HCT116 (cell line): ENCODE measurements around the gene SMTN. TPM values are rescaled to one million over a fixed set of nuclear protein-coding genes. Genes with fewer than 3 reads are reported as not detected.

Experiments
- ATAC-seq: fragments of 200-7000 bp; cut with Tn5 transposase; 2 replicates; pipeline ENCODE4 v1.9.1; 2020; ENCODE audit warnings: mild to moderate bottlenecking, moderate library complexity
- BruUV-seq: library from RNA; stranded (reverse); fragments of 400-500 nt; replicated peaks from 2 replicates; lab custom pipeline; 2021; lab: Mats Ljungman, UMichigan
- CTCF ChIA-PET: fragments of 300-600 bp; sonication (Branson Sonifier 250); formaldehyde crosslinking; loops from one replicate; lab custom pipeline; 2021; ENCODE audit warnings: antibody characterized with exemption; lab: Charles Lee
- POLR2A ChIA-PET: fragments of 300-600, 350-600 bp; sonication (Branson Sonifier 250); formaldehyde crosslinking; loops from one replicate; lab custom pipeline; 2021; ENCODE audit warnings: antibody characterized with exemption; lab: Charles Lee
- RAD21 ChIA-PET, 2 experiments: fragments of 300-600 bp; sonication (Branson Sonifier 250); formaldehyde crosslinking; loops; one replicate each; lab custom pipeline; 2023; ENCODE audit warnings: low total read pairs in 2 of 2; ENCODE audit not compliant: uncharacterized antibody in 2 of 2, unreplicated experiment in 2 of 2, low non-redundant PET in 1 of 2; lab: Charles Lee
- DNase-seq: peaks from one replicate; pipeline ENCODE4 v3.0.0-alpha.2; 2010; ENCODE audit warnings: low read depth, low spot score
- H2AFZ ChIP-seq: fragments of 200-600 bp; shearing (Covaris generic), sonication (generic); 2 replicates; pipeline ENCODE4 v1.6.1; 2017; ENCODE audit warnings: low read depth, mixed run types, mixed read lengths, antibody characterized with exemption, low read length; ENCODE audit not compliant: poor library complexity, severe bottlenecking
- H3K27ac ChIP-seq: 2 replicates; pipeline ENCODE4 v1.5.1; 2012; ENCODE audit warnings: low read depth, low read length
- H3K27me3 ChIP-seq: fragments of 200-600 bp; sonication (generic); 2 replicates; pipeline ENCODE4 v1.6.1; 2016; ENCODE audit warnings: mixed run types, low read length, mixed read lengths; ENCODE audit not compliant: insufficient read depth
- H3K36me3 ChIP-seq, 2 experiments: fragments of 200-500 bp in 1 of 2; fragments of 200-600 bp in 1 of 2; sonication (Bioruptor generic) in 1 of 2; sonication (generic) in 1 of 2; 2 replicates each; pipeline versions ENCODE4 v1.5.1 to v1.6.1; 2014 to 2016; ENCODE audit warnings: low read length in 2 of 2, inconsistent platforms in 1 of 2, mixed read lengths in 1 of 2, mixed run types in 1 of 2; ENCODE audit not compliant: insufficient read depth in 2 of 2, control insufficient read depth in 1 of 2
- H3K4me1 ChIP-seq, 2 experiments: fragments of 200-600 bp in 1 of 2; sonication (generic) in 1 of 2; 2 replicates each; pipeline versions ENCODE4 v1.5.1 to v1.6.1; 2012 to 2017; ENCODE audit warnings: low read length in 2 of 2, inconsistent platforms in 1 of 2, mild to moderate bottlenecking in 1 of 2, mixed read lengths in 1 of 2, mixed run types in 1 of 2, moderate library complexity in 1 of 2; ENCODE audit not compliant: insufficient read depth in 2 of 2, control insufficient read depth in 1 of 2
- H3K4me2 ChIP-seq: fragments of 200-600 bp; sonication (generic); 2 replicates; pipeline ENCODE4 v1.6.1; 2017; ENCODE audit warnings: mixed run types, low read length, mixed read lengths
- H3K4me3 ChIP-seq, 2 experiments: fragments of 200-600 bp in 1 of 2; sonication (generic) in 1 of 2; replicated peaks in 1 of 2; 2 replicates each; pipeline ENCODE4 v1.5.1; 2011 to 2016; ENCODE audit warnings: low read length in 2 of 2, control low read depth in 1 of 2, low read depth in 1 of 2, mild to moderate bottlenecking in 1 of 2, mixed read lengths in 1 of 2, mixed run types in 1 of 2
- H3K79me2 ChIP-seq: fragments of 200-600 bp; sonication (generic); 2 replicates; pipeline ENCODE4 v1.6.1; 2017; ENCODE audit warnings: mild to moderate bottlenecking, mixed run types, low read length, moderate library complexity, mixed read lengths; ENCODE audit not compliant: insufficient read depth
- H3K9ac ChIP-seq: fragments of 200-600 bp; sonication (generic); 2 replicates; pipeline ENCODE4 v1.6.1; 2016; ENCODE audit warnings: low read length, mixed read lengths
- H3K9me2 ChIP-seq: fragments of 200-600 bp; sonication (generic), shearing (Covaris generic); 2 replicates; pipeline ENCODE4 v1.6.1; 2017; ENCODE audit warnings: mixed run types, mild to moderate bottlenecking, moderate library complexity; ENCODE audit not compliant: insufficient read depth
- H3K9me3 ChIP-seq, 2 experiments: fragments of 200-500 bp in 1 of 2; fragments of 200-600 bp in 1 of 2; sonication (Bioruptor generic) in 1 of 2; sonication (generic) in 1 of 2; 2 replicates each; pipeline ENCODE4 v1.6.1; 2014 to 2017; ENCODE audit warnings: low read length in 2 of 2, mixed read lengths in 2 of 2, inconsistent platforms in 1 of 2, low read depth in 1 of 2, mild to moderate bottlenecking in 1 of 2, mixed run types in 1 of 2, moderate library complexity in 1 of 2; ENCODE audit not compliant: control insufficient read depth in 1 of 2, insufficient read depth in 1 of 2
- H4K20me1 ChIP-seq: fragments of 200-600 bp; sonication (generic), shearing (Covaris generic); 2 replicates; pipeline ENCODE4 v1.6.1; 2017; ENCODE audit warnings: mixed run types, mild to moderate bottlenecking, moderate library complexity; ENCODE audit not compliant: insufficient read depth
- CBX3 ChIP-seq: IDR thresholded peaks from 2 replicates; pipeline ENCODE4 v1.6.1; 2012; ENCODE audit warnings: low read depth
- ELF1 ChIP-seq: IDR thresholded peaks from 2 replicates; pipeline ENCODE4 v1.6.1; 2012; ENCODE audit warnings: low read depth, borderline replicate concordance
- EZH2phosphoT487 ChIP-seq: fragments of 200-600 bp; IDR thresholded peaks from 2 replicates; pipeline ENCODE4 v1.6.1; 2018; ENCODE audit warnings: antibody characterized with exemption, borderline replicate concordance
- JUND ChIP-seq: IDR thresholded peaks from 2 replicates; pipeline ENCODE4 v1.6.1; 2012
- POLR2AphosphoS5 ChIP-seq: IDR thresholded peaks from 2 replicates; pipeline ENCODE4 v1.6.1; 2011; ENCODE audit warnings: mild to moderate bottlenecking, low read depth, low read length, moderate library complexity
- SIN3A ChIP-seq: IDR thresholded peaks from 2 replicates; pipeline ENCODE4 v1.6.1; 2012; ENCODE audit warnings: low read depth
- SP1 ChIP-seq: IDR thresholded peaks from 2 replicates; pipeline ENCODE4 v1.6.1; 2012; ENCODE audit warnings: low read depth
- ZFX ChIP-seq: fragments of 450-650 bp; IDR thresholded peaks from 2 replicates; pipeline ENCODE4 v1.6.1; 2017
- ZNF274 ChIP-seq: fragments of 200-500 bp; sonication (Bioruptor generic); IDR thresholded peaks from 2 replicates; pipeline ENCODE4 v1.6.1; 2014; ENCODE audit warnings: mild to moderate bottlenecking, low read depth, low read length, inconsistent platforms
- intact Hi-C: fragments of 100-400 bp; cut with micrococcal nuclease; formaldehyde crosslinking; loops from 2 replicates; pipeline ENCODE4 v1.10.0; 2022
- total RNA-seq: library from RNA; stranded (reverse); gene quantifications from one replicate; pipeline ENCODE4 v1.2.1, GENCODE V29; 2021; ENCODE audit not compliant: unreplicated experiment
- TF ChIP-seq, protein P1 (sequence below): IDR thresholded peaks from 2 replicates; pipeline ENCODE4 v1.6.1; 2011; ENCODE audit warnings: mild to moderate bottlenecking, low read length, moderate library complexity; ENCODE audit not compliant: insufficient replicate concordance; ENCODE audit errors: extremely low read depth

The SMTN gene
- total RNA-seq, 1 experiment from 2014 or later: 148 TPM

DNA sequence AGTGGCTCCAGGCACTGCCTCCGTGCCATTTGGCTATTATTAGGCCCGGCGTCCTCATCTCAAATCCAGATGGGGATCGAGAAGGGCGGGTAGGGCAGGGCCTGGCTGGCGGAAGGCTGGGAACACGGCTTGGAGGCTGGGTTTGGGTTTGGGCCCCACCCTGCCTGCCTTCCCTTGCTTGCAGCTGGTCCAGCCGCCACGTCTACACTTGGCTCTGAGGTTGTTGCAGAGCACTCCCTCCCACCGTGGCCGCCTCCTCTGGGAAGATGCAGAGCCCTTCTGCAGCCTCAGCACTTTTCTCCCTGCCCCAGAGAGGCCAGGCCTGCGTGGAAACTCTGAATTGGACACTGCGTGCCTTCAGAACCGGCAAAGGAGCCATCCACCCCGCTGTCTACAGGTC is 5.2 kb upstream of the SMTN start:
- no peak overlapping the region for H3K9ac ChIP-seq
- TF ChIP-seq ELF1 (no peak), ZFX (no peak), SIN3A (no peak), ZNF274 (no peak), POLR2AphosphoS5 (no peak), SP1 (no peak), EZH2phosphoT487 (no peak), CBX3 (no peak), JUND (no peak)
- TF ChIP-seq, protein P1, sequence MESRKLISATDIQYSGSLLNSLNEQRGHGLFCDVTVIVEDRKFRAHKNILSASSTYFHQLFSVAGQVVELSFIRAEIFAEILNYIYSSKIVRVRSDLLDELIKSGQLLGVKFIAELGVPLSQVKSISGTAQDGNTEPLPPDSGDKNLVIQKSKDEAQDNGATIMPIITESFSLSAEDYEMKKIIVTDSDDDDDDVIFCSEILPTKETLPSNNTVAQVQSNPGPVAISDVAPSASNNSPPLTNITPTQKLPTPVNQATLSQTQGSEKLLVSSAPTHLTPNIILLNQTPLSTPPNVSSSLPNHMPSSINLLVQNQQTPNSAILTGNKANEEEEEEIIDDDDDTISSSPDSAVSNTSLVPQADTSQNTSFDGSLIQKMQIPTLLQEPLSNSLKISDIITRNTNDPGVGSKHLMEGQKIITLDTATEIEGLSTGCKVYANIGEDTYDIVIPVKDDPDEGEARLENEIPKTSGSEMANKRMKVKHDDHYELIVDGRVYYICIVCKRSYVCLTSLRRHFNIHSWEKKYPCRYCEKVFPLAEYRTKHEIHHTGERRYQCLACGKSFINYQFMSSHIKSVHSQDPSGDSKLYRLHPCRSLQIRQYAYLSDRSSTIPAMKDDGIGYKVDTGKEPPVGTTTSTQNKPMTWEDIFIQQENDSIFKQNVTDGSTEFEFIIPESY: no peak

More for the DNA sequence above, 5.2 kb upstream of the SMTN start:
- no peaks in the 10 kb centered on the region for H3K27me3 ChIP-seq
- BruUV-seq: no TSS peak
- H3K36me3 ChIP-seq: no peaks in the 10 kb centered on the region
- RAD21 ChIA-PET: no interaction called here
- no peak overlapping the region for H3K27ac ChIP-seq
- H3K4me1 ChIP-seq: peaks cover 6 to 20% of the 10 kb centered on the region in 2 experiments; a peak in 3 of 4 replicates
- H2AFZ ChIP-seq: no peak overlapping the region
- no peak for DNase-seq
- POLR2A ChIA-PET: no interaction called here
- no peak for ATAC-seq
- no peaks in the 10 kb centered on the region for H3K9me2 ChIP-seq
- intact Hi-C loops: no loop called here
- no peaks in the 10 kb centered on the region for H3K9me3 ChIP-seq
- CTCF ChIA-PET: no interaction called here
- no peaks in the 10 kb centered on the region for H4K20me1 ChIP-seq
- H3K79me2 ChIP-seq: peaks cover 5% of the 10 kb centered on the region; the same call in 1 of the 2 replicates
- no peak overlapping the region for H3K4me3 ChIP-seq
- H3K4me2 ChIP-seq: no peak overlapping the region
